Stimulated activated CD8-positive, alpha-beta memory T cell treated with anti-CD3 and anti-CD28 coated beads, Interleukin-7, amount 100 ng/mL, for 48 hours (primary cell): Measurements from ENCODE around the gene MATCAP1.

Experiments
- DNase-seq, 2 donors: peaks; one replicate each; pipeline ENCODE4 v3.0.0-alpha.2; 2020; ENCODE audit warnings: low read depth in 1 of 2; ENCODE audit errors: extremely low read depth in 1 of 2

MATCAP1 gene

GRCh38 chr16:67208154-67208896 is 24.6 kb upstream of the MATCAP1 start:
- DNase-seq: no peak

GRCh38 chr16:67207249-67208091 is 23.7 kb upstream of the MATCAP1 start:
- DNase-seq: no peak

- DNase-seq: no peak
Measured at GRCh38 chr16:67206838-67207248, 23.1 kb upstream of the MATCAP1 start.

- no peak for DNase-seq
Measured at GRCh38 chr16:67206129-67206837, 22.5 kb upstream of the MATCAP1 start.

- no peak for DNase-seq
Measured at GRCh38 chr16:67204076-67204475, 20.3 kb upstream of the MATCAP1 start.

- DNase-seq: no peak
Measured at GRCh38 chr16:67202956-67203493, 19.3 kb upstream of the MATCAP1 start.

- no peak for DNase-seq
Measured at GRCh38 chr16:67202426-67202825, 18.7 kb upstream of the MATCAP1 start.

- DNase-seq: no peak
Measured at GRCh38 chr16:67201411-67202345, 17.9 kb upstream of the MATCAP1 start.

GRCh38 chr16:67200491-67200890 is 16.7 kb upstream of the MATCAP1 start:
- DNase-seq: no peak

GRCh38 chr16:67199808-67200198 is 16.0 kb upstream of the MATCAP1 start:
- DNase-seq: no peak

GRCh38 chr16:67199011-67199807 is 15.4 kb upstream of the MATCAP1 start, which contains the start of gene ELMO3:
Gene ELMO3 (plus strand): TSS chr16:67199131. CDS start chr16:67199327, 196 bp downstream.
- DNase-seq: no peak

- DNase-seq: no peak
Measured at GRCh38 chr16:67198238-67198734, 14.5 kb upstream of the MATCAP1 start.

GRCh38 chr16:67197704-67198103 is 13.9 kb upstream of the MATCAP1 start:
- DNase-seq: no peak

- DNase-seq: no peak
Measured at GRCh38 chr16:67196881-67197280, 13.1 kb upstream of the MATCAP1 start.

GRCh38 chr16:67195676-67196075 is 11.9 kb upstream of the MATCAP1 start:
- no peak for DNase-seq

GRCh38 chr16:67194260-67194659 is 10.5 kb upstream of the MATCAP1 start:
- no peak for DNase-seq

GRCh38 chr16:67193536-67193935 is 9.8 kb upstream of the MATCAP1 start:
- no peak for DNase-seq

- no peak for DNase-seq
Measured at GRCh38 chr16:67192781-67193361, 9.1 kb upstream of the MATCAP1 start.
